WI38 (cell line): ENCODE data around the gene TMUB1.

Source experiments
- H3K4me3 ChIP-seq: 2 replicates; pipeline ENCODE4 v1.5.1; 2011; ENCODE audit warnings: low read depth, mild to moderate bottlenecking, control low read depth, low read length
- TF ChIP-seq, protein P1 (sequence below): IDR thresholded peaks from 2 replicates; pipeline ENCODE4 v1.5.1; 2012; ENCODE audit warnings: low read depth, mild to moderate bottlenecking, control low read depth, low read length

TMUB1 gene

DNA sequence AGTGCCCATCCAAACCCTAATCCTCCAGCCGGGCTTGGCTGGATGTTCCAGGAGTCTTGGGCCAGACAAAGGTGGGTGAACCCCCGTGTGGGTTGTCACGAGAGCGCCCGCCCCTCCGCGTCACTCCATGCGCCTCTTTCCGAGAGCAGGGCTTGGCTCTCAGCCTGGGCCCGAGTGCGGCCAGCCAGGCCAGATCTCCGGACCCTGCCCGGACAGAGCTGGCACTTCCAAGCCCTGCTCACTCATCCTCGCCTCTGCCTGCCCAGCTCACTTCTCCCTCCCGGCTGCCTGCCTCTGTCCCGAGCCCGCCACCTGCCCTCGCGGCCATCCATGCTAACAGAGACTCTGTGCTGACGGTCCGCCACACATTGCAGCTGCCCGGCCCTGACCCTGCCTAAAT, 37.6 kb upstream of the TMUB1 start:
- TF ChIP-seq, protein P1, sequence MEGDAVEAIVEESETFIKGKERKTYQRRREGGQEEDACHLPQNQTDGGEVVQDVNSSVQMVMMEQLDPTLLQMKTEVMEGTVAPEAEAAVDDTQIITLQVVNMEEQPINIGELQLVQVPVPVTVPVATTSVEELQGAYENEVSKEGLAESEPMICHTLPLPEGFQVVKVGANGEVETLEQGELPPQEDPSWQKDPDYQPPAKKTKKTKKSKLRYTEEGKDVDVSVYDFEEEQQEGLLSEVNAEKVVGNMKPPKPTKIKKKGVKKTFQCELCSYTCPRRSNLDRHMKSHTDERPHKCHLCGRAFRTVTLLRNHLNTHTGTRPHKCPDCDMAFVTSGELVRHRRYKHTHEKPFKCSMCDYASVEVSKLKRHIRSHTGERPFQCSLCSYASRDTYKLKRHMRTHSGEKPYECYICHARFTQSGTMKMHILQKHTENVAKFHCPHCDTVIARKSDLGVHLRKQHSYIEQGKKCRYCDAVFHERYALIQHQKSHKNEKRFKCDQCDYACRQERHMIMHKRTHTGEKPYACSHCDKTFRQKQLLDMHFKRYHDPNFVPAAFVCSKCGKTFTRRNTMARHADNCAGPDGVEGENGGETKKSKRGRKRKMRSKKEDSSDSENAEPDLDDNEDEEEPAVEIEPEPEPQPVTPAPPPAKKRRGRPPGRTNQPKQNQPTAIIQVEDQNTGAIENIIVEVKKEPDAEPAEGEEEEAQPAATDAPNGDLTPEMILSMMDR: no peak
- no peak overlapping the region for H3K4me3 ChIP-seq

GRCh38 chr7:151119902-151120301, 36.6 kb upstream of the TMUB1 start:
- H3K4me3 ChIP-seq: no peak overlapping the region
- TF ChIP-seq, protein P1: no peak

DNA sequence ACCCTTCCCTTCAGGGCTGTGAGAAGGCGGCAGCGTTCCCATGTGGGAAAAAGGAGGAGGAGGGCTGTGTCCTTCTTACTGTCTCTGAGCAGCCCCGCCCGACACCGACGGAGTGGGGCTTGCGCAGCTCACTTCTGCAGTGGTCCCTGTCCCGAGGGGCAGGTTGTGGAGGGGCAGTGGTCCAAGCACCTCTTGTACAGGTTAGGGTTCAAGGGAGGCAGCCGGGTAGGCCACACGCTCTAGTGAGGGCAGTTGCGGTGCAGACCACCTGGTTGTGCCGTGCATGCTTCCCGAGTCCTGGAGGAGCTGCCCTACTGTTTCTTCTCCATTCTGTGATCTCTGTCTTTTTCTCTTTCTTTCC, 35.7 kb upstream of the TMUB1 start:
- TF ChIP-seq, protein P1: no peak
- no peak overlapping the region for H3K4me3 ChIP-seq

DNA sequence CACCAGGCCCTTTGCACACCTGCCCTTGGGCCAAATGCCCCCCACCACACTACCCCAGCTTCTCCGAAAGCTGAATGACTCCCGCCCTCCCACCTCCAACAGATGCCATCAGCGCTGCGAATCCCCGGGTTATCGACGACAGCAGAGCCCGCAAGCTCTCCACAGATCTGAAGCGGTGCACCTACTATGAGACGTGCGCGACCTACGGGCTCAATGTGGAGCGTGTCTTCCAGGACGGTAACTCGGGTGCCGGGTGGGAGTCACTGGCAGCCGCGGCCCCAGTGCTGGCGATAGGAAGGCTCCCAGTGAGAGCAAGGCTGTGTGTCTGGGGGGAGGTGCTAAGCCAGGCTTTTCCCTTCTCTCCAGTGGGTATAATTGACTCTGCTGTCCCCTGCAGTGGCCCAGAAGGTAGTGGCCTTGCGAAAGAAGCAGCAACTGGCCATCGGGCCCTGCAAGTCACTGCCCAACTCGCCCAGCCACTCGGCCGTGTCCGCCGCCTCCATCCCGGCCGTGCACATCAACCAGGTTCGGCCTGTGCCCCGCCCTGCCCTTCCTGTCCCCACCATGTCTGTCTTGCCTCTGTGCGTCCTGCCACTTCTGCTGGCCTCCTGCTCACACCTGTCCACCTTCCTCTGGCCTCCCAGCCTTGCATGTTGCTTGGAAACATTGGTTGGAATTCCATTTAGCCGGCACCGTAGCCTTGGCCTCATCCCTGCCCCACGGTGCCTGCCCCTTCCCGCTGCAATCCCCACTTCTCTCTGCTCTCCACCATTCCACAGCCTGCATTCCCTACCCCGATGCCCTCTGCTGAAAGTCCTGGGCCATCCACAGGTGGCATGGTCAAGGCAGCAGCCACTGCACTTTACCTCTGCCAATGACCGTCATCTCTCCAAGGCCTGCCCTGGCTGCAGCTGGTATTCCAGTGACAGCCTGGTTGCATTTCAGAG, 35.1 kb upstream of the TMUB1 start:
- TF ChIP-seq, protein P1: no peak
- no peak overlapping the region for H3K4me3 ChIP-seq

DNA sequence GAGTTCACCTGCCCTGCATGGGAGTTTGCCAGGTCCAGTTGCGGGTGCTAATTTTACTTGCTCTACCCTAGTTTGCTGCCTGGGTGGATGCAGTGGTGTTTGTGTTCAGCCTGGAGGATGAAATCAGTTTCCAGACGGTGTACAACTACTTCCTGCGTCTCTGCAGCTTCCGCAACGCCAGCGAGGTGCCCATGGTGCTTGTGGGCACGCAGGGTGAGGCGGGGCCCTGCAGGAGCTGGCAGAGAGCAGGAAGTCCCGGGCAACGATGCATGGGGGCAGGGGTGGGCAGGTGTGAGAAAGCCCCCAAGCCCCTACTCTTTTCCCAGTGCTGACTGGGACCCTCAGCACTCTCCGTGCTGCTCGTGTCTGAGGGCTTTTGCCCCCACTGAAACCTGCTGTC, 34.3 kb upstream of the TMUB1 start:
- H3K4me3 ChIP-seq: no peak overlapping the region

DNA sequence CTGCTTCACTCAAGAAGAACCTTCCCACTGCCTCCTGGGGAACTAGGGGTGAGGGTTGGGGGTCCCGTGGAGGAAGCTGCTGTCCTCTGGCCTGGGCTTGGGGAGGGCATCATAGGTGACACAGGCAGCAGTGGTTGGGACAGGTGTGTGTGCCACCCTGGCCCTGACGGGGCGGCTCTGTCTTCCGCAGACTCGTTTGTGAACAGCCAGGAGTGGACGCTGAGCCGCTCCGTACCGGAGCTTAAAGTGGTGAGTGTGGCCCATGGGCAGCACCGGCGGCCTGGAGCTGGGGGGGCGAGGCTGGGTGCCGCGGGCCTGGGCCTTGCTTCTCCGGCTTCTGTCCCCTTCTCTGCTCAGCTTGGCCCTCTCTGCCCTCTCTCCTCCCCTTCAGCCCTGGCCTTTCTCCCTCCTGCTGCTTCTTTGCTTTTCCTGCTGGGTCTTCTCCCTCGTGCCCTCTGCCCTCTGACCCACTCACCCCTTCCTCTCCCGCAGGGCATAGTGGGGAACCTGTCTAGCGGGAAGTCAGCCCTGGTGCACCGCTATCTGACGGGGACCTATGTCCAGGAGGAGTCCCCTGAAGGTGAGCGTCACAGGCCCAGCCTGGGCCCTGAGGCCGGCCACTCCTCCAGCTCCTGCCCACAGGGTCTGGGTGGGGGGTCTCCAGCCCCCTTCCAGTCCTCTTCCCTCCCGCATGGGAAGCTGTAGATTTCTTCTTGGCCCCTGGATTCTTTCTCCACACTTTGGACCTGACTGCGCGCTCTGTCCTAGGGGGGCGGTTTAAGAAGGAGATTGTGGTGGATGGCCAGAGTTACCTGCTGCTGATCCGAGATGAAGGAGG, 33.5 kb upstream of the TMUB1 start:
- TF ChIP-seq, protein P1: no peak
- H3K4me3 ChIP-seq: no peak overlapping the region

More for the DNA sequence above, 34.3 kb upstream of the TMUB1 start:
- TF ChIP-seq, protein P1: no peak
